Measurements from ENCODE around the gene CTNNA2.

Gene CTNNA2

GRCh38 chr2:79512442-79513401 lies at the start of gene CTNNA2:
CTNNA2 (plus strand) TSS chr2:79513051.
- FAIRE-seq = no peak

- FAIRE-seq = no peak
Measured at GRCh38 chr2:79487399-79487798, 25.5 kb upstream of the CTNNA2 start.

GRCh38 chr2:79511320-79511951 lies 1.4 kb upstream of the CTNNA2 start:
- no peak for FAIRE-seq

- FAIRE-seq = no peak
Measured at GRCh38 chr2:79513711-79514110, 860 bp downstream of the CTNNA2 start.

GRCh38 chr2:79529636-79530035 lies 16.8 kb downstream of the CTNNA2 start:
- FAIRE-seq = no peak

GRCh38 chr2:79530443-79530842 lies 17.6 kb downstream of the CTNNA2 start:
- FAIRE-seq = peak; percentile 82

GRCh38 chr2:79547568-79547967 lies 34.7 kb downstream of the CTNNA2 start:
- FAIRE-seq = no peak

GRCh38 chr2:79552653-79553052 lies 39.8 kb downstream of the CTNNA2 start:
- no peak for FAIRE-seq

- no peak for FAIRE-seq
Measured at GRCh38 chr2:79554899-79555298, 42.0 kb downstream of the CTNNA2 start.

GRCh38 chr2:79564065-79564464 lies 51.2 kb downstream of the CTNNA2 start:
- no peak for FAIRE-seq

- no peak for FAIRE-seq
Measured at GRCh38 chr2:79569048-79569447, 56.2 kb downstream of the CTNNA2 start.

GRCh38 chr2:79573895-79574674 lies 61.2 kb downstream of the CTNNA2 start:
- FAIRE-seq = no peak

- FAIRE-seq = peak; percentile 5
Measured at GRCh38 chr2:79576451-79576850, 63.6 kb downstream of the CTNNA2 start.

GRCh38 chr2:79578952-79579351 lies 66.1 kb downstream of the CTNNA2 start:
- FAIRE-seq = no peak

GRCh38 chr2:79580175-79580574 lies 67.3 kb downstream of the CTNNA2 start:
- no peak for FAIRE-seq

GRCh38 chr2:79585701-79586433 lies 73.0 kb downstream of the CTNNA2 start:
- no peak for FAIRE-seq

GRCh38 chr2:79591281-79591680 lies 78.4 kb downstream of the CTNNA2 start:
- FAIRE-seq = no peak

- no peak for FAIRE-seq
Measured at GRCh38 chr2:79593237-79593867, 80.5 kb downstream of the CTNNA2 start.

- FAIRE-seq = no peak
Measured at GRCh38 chr2:79596403-79596802, 83.6 kb downstream of the CTNNA2 start.

GRCh38 chr2:79604748-79605147 lies 91.9 kb downstream of the CTNNA2 start:
- FAIRE-seq = peak; percentile 64

- FAIRE-seq = peak; percentile 56
Measured at GRCh38 chr2:79611448-79612016, 98.7 kb downstream of the CTNNA2 start.

- FAIRE-seq = peak; percentile 92
Measured at GRCh38 chr2:79612999-79613398, 100.1 kb downstream of the CTNNA2 start.
